MM.1S (cell line): Measurements from ENCODE around the gene SIL1.

ENCODE experiments used
- CTCF ChIP-seq: fragments of 300-600 bp; sonication (generic); IDR thresholded peaks from 2 replicates; pipeline ENCODE4 v1.5.1; 2016; ENCODE audit warnings: antibody characterized with exemption, low read length, mixed read lengths
- EZH2phosphoT487 ChIP-seq: fragments of 300-600 bp; sonication (generic); IDR thresholded peaks from 2 replicates; pipeline ENCODE4 v1.6.1; 2018; ENCODE audit warnings: antibody characterized with exemption, low read length

DNA sequence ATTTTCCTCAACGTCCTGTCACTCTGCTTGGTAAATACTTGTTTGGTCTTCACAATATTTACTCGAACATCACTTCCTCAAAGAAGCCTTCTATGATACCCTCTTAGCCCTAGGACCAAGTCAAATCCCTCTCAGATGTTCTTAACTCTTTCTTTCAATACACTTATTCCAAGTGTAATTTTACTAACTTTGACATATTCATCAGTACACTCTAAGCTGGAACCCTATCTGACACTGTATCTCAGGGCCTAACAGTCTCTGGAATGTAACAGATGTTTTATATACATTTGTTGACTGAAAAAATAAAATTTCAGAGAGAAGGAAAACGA lies 19.6 kb downstream of the SIL1 start:
- TF ChIP-seq CTCF (no peak), EZH2phosphoT487 (no peak)
